Right cardiac atrium (tissue), 5 donors: Measurements from ENCODE around the gene FHAD1. TPM values are rescaled to one million over a fixed set of nuclear protein-coding genes. Genes with fewer than 3 reads are reported as not detected.
A peak's percentile ranks its signal among the peaks of the same experiment; 100 is the strongest.

Source experiments
- ATAC-seq, 2 donors: fragments of 200-7000 bp; cut with Tn5 transposase; one replicate each; pipeline versions ENCODE4 v1.8.0 to v1.9.1; 2020; ENCODE audit warnings: moderate library complexity in 2 of 2, mild to moderate bottlenecking in 1 of 2
- DNase-seq, 3 donors: peaks; one replicate each; pipeline ENCODE4 v3.0.0-alpha.2; 2020
- H3K27ac ChIP-seq: one replicate; pipeline ENCODE4 v1.5.1; 2013; ENCODE audit warnings: mild to moderate bottlenecking, low read length, control low read depth, moderate library complexity
- H3K27me3 ChIP-seq: one replicate; pipeline ENCODE4 v1.6.1; 2013; ENCODE audit not compliant: control insufficient read depth, insufficient read depth
- H3K4me1 ChIP-seq: one replicate; pipeline ENCODE4 v1.6.1; 2013; ENCODE audit warnings: low read length; ENCODE audit not compliant: control insufficient read depth, insufficient read depth
- H3K4me3 ChIP-seq: one replicate; pipeline ENCODE4 v1.5.1; 2013; ENCODE audit warnings: low read length, control low read depth
- H3K9me3 ChIP-seq: one replicate; pipeline ENCODE4 v1.6.1; 2013; ENCODE audit warnings: low read length; ENCODE audit not compliant: control insufficient read depth
- WGBS: extraction: QIAGEN DNeasy Blood & Tissue Kit; methylation state at CpG from one replicate; pipeline ENCODE4 v1.1.7; 2013; 5-methylcytosine and 5-hydroxymethylcytosine counted together
- intact Hi-C, 4 donors: fragments of 100-400 bp; cut with DNase I; formaldehyde crosslinking; loops; one replicate each; pipeline versions ENCODE4 v1.11.0 to v1.14.0; 2022 to 2023
- polyA plus RNA-seq: library from polyadenylated mRNA; stranded (reverse); fragments of 200-250 nt; gene quantifications from one replicate; pipeline ENCODE4 v1.2.3, GENCODE V29; 2013
- total RNA-seq, 4 donors: library from RNA; stranded (reverse); fragmentation: NEBNext Ultra II Directional; extraction: Animal tissue kit (Norgen Biotek cat#: 25700); gene quantifications; one replicate each; pipeline ENCODE4 v1.2.1, GENCODE V29; 2021
- donor health status: healthy with polysubstance abuse.
- donor health status: DM: no; HTN: yes; CAD: no.
- donor health status: DM: no; HTN: no; CAD: no.
- donor health status: DM: no; HTN: yes; CAD: no; lungs with severe emphysema.
- donor health status: DM: yes; HTN: yes; CAD: no.

FHAD1 gene
- total and polyA plus RNA-seq, 5 donors = 0.06 to 1.0 (median 0.17) TPM; not detected in 1

- no peak overlapping the region for H3K4me3 ChIP-seq
- no peaks in the 10 kb centered on the region for H3K4me1 ChIP-seq
- no peak overlapping the region for H3K27ac ChIP-seq
- WGBS = 82% methylated on average over 14 of the region's 14 CpGs
- no peaks in the 10 kb centered on the region for H3K27me3 ChIP-seq
- no peaks in the 10 kb centered on the region for H3K9me3 ChIP-seq
- ATAC-seq = peak; percentile 53 to 72
- no peak for DNase-seq
- intact Hi-C loops = loop anchor here in 2 of 4 donors (1.0 to 2.0 kb wide), 2 partner anchors 108 to 109 kb away; no protein-coding TSS in a partner anchor
These were observed 75.8 kb downstream of the FHAD1 start for GRCh38 chr1:15322648-15323350.

- intact Hi-C loops = loop anchor here in 2 of 4 donors (1.0 to 2.0 kb wide), 2 partner anchors 107 to 108 kb away; no protein-coding TSS in a partner anchor
- ATAC-seq (peak; percentile 76 to 87), DNase-seq (peak; percentile 70 to 89 (median 87))
- H3K4me3 ChIP-seq = no peak overlapping the region
- H3K27ac ChIP-seq = no peak overlapping the region
- no peaks in the 10 kb centered on the region for H3K27me3 ChIP-seq
- H3K9me3 ChIP-seq = no peaks in the 10 kb centered on the region
- WGBS = 39% methylated on average over 15 of the region's 15 CpGs
- no peaks in the 10 kb centered on the region for H3K4me1 ChIP-seq
These were observed 76.4 kb downstream of the FHAD1 start for GRCh38 chr1:15323351-15323988.

- peaks cover 1% of the 10 kb centered on the region for H3K4me1 ChIP-seq
- no peak overlapping the region for H3K4me3 ChIP-seq
- DNase-seq = no peak
- no peak overlapping the region for H3K27ac ChIP-seq
- no peak for ATAC-seq
- 57% methylated on average over 24 of the region's 24 CpGs for WGBS
- intact Hi-C loops = loop anchor here (1.0 to 2.0 kb wide), 2 partner anchors 107 kb away; no protein-coding TSS in a partner anchor
- H3K27me3 ChIP-seq = no peaks in the 10 kb centered on the region
- H3K9me3 ChIP-seq = no peaks in the 10 kb centered on the region
These were observed 77.2 kb downstream of the FHAD1 start for GRCh38 chr1:15323989-15324868.

GRCh38 chr1:15324869-15325335 is 77.9 kb downstream of the FHAD1 start:
- Histone ChIP-seq H3K4me3 (no peak overlapping the region), H3K27ac (no peak overlapping the region), H3K27me3 (no peaks in the 10 kb centered on the region), H3K4me1 (peaks cover 3% of the 10 kb centered on the region), H3K9me3 (no peaks in the 10 kb centered on the region)
- intact Hi-C loops = loop anchor here in 2 of 4 donors (1.0 to 2.0 kb wide), 2 partner anchors 106 kb away; no protein-coding TSS in a partner anchor
- 81% methylated on average over 9 of the region's 9 CpGs for WGBS
- ATAC-seq (no peak), DNase-seq (no peak)

- Histone ChIP-seq H3K4me1 (peaks cover 3% of the 10 kb centered on the region), H3K27ac (no peak overlapping the region), H3K4me3 (no peak overlapping the region), H3K9me3 (no peaks in the 10 kb centered on the region), H3K27me3 (no peaks in the 10 kb centered on the region)
- no peak for DNase-seq
- intact Hi-C loops = loop anchor here in 1 of 4 donors (2.0 kb wide), 1 partner anchor 105 kb away; no protein-coding TSS in a partner anchor
- ATAC-seq = no peak
- WGBS = 94% methylated on average over 4 of the region's 4 CpGs
These were observed 78.5 kb downstream of the FHAD1 start for GRCh38 chr1:15325375-15326085.

GRCh38 chr1:15326691-15327588 is 79.9 kb downstream of the FHAD1 start:
- peaks cover 3% of the 10 kb centered on the region for H3K4me1 ChIP-seq
- intact Hi-C loops = no loop called here
- no peaks in the 10 kb centered on the region for H3K9me3 ChIP-seq
- ATAC-seq (no peak), DNase-seq (no peak)
- no peak overlapping the region for H3K27ac ChIP-seq
- no peak overlapping the region for H3K4me3 ChIP-seq
- no peaks in the 10 kb centered on the region for H3K27me3 ChIP-seq
- 65% methylated on average over 30 of the region's 30 CpGs for WGBS

- no peaks in the 10 kb centered on the region for H3K27me3 ChIP-seq
- DNase-seq (peak; percentile 85 to 95 (median 92)), ATAC-seq (peak; percentile 95 to 96)
- no peaks in the 10 kb centered on the region for H3K9me3 ChIP-seq
- peak overlapping the region; percentile 21 for H3K27ac ChIP-seq
- WGBS = 17% methylated on average over 18 of the region's 18 CpGs
- H3K4me3 ChIP-seq = no peak overlapping the region
- H3K4me1 ChIP-seq = peaks cover 3% of the 10 kb centered on the region
- intact Hi-C loops = no loop called here
These were observed 81.5 kb downstream of the FHAD1 start for GRCh38 chr1:15328351-15329103.

GRCh38 chr1:15329104-15329820 is 82.2 kb downstream of the FHAD1 start:
- Histone ChIP-seq H3K27ac (no peak overlapping the region), H3K4me3 (no peak overlapping the region), H3K9me3 (no peaks in the 10 kb centered on the region), H3K4me1 (peaks cover 3% of the 10 kb centered on the region), H3K27me3 (no peaks in the 10 kb centered on the region)
- ATAC-seq (peak; percentile 63 to 79), DNase-seq (peak; percentile 54 to 81 (median 77))
- WGBS = 22% methylated on average over 21 of the region's 21 CpGs
- intact Hi-C loops = no loop called here

- no peak overlapping the region for H3K4me3 ChIP-seq
- H3K9me3 ChIP-seq = no peaks in the 10 kb centered on the region
- ATAC-seq = no peak
- H3K27me3 ChIP-seq = no peaks in the 10 kb centered on the region
- no peak for DNase-seq
- intact Hi-C loops = no loop called here
- 86% methylated on average over 8 of the region's 8 CpGs for WGBS
- H3K4me1 ChIP-seq = peaks cover 3% of the 10 kb centered on the region
- H3K27ac ChIP-seq = no peak overlapping the region
These were observed 83.0 kb downstream of the FHAD1 start for GRCh38 chr1:15330028-15330427.
